ENCODE measurements around the gene CLDN15. TPM values are rescaled to one million over a fixed set of nuclear protein-coding genes. Genes with fewer than 3 reads are reported as not detected.
"Not testable (repeated sequence)": the region's sequence is repeated elsewhere in the genome, so short reads cannot be mapped to it uniquely, and the experiment has no call there.

Gene CLDN15
- polyA plus RNA-seq (2011; rRNA removed) (9.6 and 12.0 TPM in 2 replicates), polyA plus RNA-seq (2017; fragmentation: RNase III; extraction: RNeasy Plus Mini Kit Qiagen cat#74134 plus additional on column Dnase treatment) (11.2 to 14.4 TPM (median 12.9 TPM) in 3 replicates), polyA minus RNA-seq (2011; rRNA and poly(A)+ RNA removed) (11.3 and 11.9 TPM in 2 replicates)
- 15.9 and 21.6 TPM in 2 replicates for polyA plus RNA-seq (2012; cell fraction: cytosol; rRNA removed)
- 103 and 123 TPM in 2 replicates for polyA plus RNA-seq (2012; cell fraction: nucleus; rRNA removed)

GRCh38 chr7:101237206-101238067, at the start of gene CLDN15:
CLDN15 (minus strand) TSS chr7:101237802; CDS start chr7:101237581, 221 bp downstream.
- Histone ChIP-seq H3K9me3 (no peaks in the 10 kb centered on the region), H3K4me2 (no peak within 1 kb of the TSS), H3K27ac (no peak within 1 kb of the TSS), H3K4me1 (no peaks in the 10 kb centered on the region), H3K4me3 (no peak within 1 kb of the TSS)
- WGBS (ENCODE audit: missing lambda C conversion rate), result 88% methylated on average over 21 of the region's 31 CpGs
- ATAC-seq (no peak), FAIRE-seq (no peak), DNase-seq (ENCODE audit: low read depth in 1 of 2, low spot score in 1 of 2) (no peak)
- POLR2A ChIA-PET, result interaction anchor here (1.0 to 1.5 kb wide), 2 partner anchors 15 to 20 kb away, joined by 4 to 5 read pairs; partner anchors contain the start of gene ZNHIT1
- CTCF ChIA-PET, result interaction anchor here (1.0 to 3.8 kb wide), 6 partner anchors 10 to 94 kb away, joined by 3 to 16 read pairs (median 6); partner anchors contain the start of genes PLOD3 and ZNHIT1
- no peak for TF ChIP-seq CHD2 (IDR thresholded peaks at IDR 0.05; ENCODE audit: low read length, partially characterized antibody)

GRCh38 chr7:101287032-101287431, 49.4 kb upstream of the CLDN15 start:
- Histone ChIP-seq H3K4me3 (no peak overlapping the region), H3K27ac (no peak overlapping the region), H3K9me3 (no peaks in the 10 kb centered on the region), H3K4me2 (no peak overlapping the region), H3K4me1 (0 out of 3 replicates have a peak, but pooled peaks cover 2% of the 10 kb centered on the region)
- FAIRE-seq (no peak), DNase-seq (ENCODE audit: low read depth in 1 of 2, low spot score in 1 of 2) (no peak), ATAC-seq (no peak)
- CTCF ChIA-PET, result interaction anchor here (1.3 kb wide), 1 partner anchor 10 kb away, joined by 4 read pairs; no protein-coding TSS in a partner anchor
- POLR2A ChIA-PET, result no interaction called here
- TF ChIP-seq JUN (IDR thresholded peaks at IDR 0.05), result no peak
- TF ChIP-seq HOXB13 (CRISPR knock-in tag; IDR thresholded peaks at IDR 0.05; ENCODE audit: low read depth), result no peak
- TF ChIP-seq HES2 (IDR thresholded peaks at IDR 0.05), result no peak
- TF ChIP-seq NFE2L2 (conservative IDR thresholded peaks at IDR 0.05; ENCODE audit: low read length), result no peak
- no peak for TF ChIP-seq CHD2 (IDR thresholded peaks at IDR 0.05; ENCODE audit: low read length, partially characterized antibody)
- TF ChIP-seq JUNB (IDR thresholded peaks at IDR 0.05), result no peak
- TF ChIP-seq CBX8 (IDR thresholded peaks at IDR 0.05), result no peak
- TF ChIP-seq ELK1 (IDR thresholded peaks at IDR 0.05; ENCODE audit: low read depth, low read length), result no peak
- TF ChIP-seq MYC (IDR thresholded peaks at IDR 0.05; ENCODE audit: borderline replicate concordance, low read length), result no peak
- WGBS (ENCODE audit: missing lambda C conversion rate), result 46% methylated on average over 4 of the region's 6 CpGs

- H3K9me3 ChIP-seq; ATAC-seq; DNase-seq (ENCODE audit: low read depth in 1 of 2, low spot score in 1 of 2); H3K4me1 ChIP-seq; POLR2A ChIA-PET; FAIRE-seq; H3K4me2 ChIP-seq; H3K27ac ChIP-seq; H3K4me3 ChIP-seq: not testable (repeated sequence)
- 32% methylated on average over 3 of the region's 3 CpGs for WGBS (ENCODE audit: missing lambda C conversion rate)
- CTCF ChIA-PET, result interaction anchor here (0.7 to 1.2 kb wide), 4 partner anchors 30 to 142 kb away, joined by 3 to 5 read pairs (median 4); no protein-coding TSS in a partner anchor
Measured at GRCh38 chr7:101285880-101286279, 48.3 kb upstream of the CLDN15 start.

- TF ChIP-seq HOXA7 (CRISPR knock-in tag; IDR thresholded peaks at IDR 0.05) (no peak), RCOR1 (IDR thresholded peaks at IDR 0.05; ENCODE audit: low read depth, low read length) (no peak), ATOH8 (CRISPR knock-in tag; IDR thresholded peaks at IDR 0.05; ENCODE audit: low read depth) (no peak), HDAC2 (IDR thresholded peaks at IDR 0.05) (no peak), ELK1 (IDR thresholded peaks at IDR 0.05; ENCODE audit: low read depth, low read length) (no peak), FOXS1 (CRISPR knock-in tag; IDR thresholded peaks at IDR 0.05) (no peak)
- CTCF ChIA-PET, result interaction anchor here (1.2 kb wide), 1 partner anchor 30 kb away, joined by 3 read pairs; no protein-coding TSS in a partner anchor
- FAIRE-seq (no peak), ATAC-seq (no peak), DNase-seq (ENCODE audit: low read depth in 1 of 2, low spot score in 1 of 2) (no peak)
- 67% methylated on average over 9 of the region's 9 CpGs for WGBS (ENCODE audit: missing lambda C conversion rate)
- H3K4me3 ChIP-seq, result no peak overlapping the region
- no peaks in the 10 kb centered on the region for H3K9me3 ChIP-seq
- H3K27ac ChIP-seq, result no peak overlapping the region
- H3K4me1 ChIP-seq, result 0 out of 3 replicates have a peak, but pooled peaks cover 2% of the 10 kb centered on the region
- POLR2A ChIA-PET, result no interaction called here
- H3K4me2 ChIP-seq, result no peak overlapping the region
Measured at GRCh38 chr7:101285171-101285570, 47.6 kb upstream of the CLDN15 start.

- H3K4me1 ChIP-seq; H3K4me2 ChIP-seq; DNase-seq (ENCODE audit: low read depth in 1 of 2, low spot score in 1 of 2); H3K4me3 ChIP-seq; H3K27ac ChIP-seq; POLR2A ChIA-PET; ATAC-seq; FAIRE-seq; H3K9me3 ChIP-seq: not testable (repeated sequence)
- 63% methylated on average over 8 of the region's 8 CpGs for WGBS (ENCODE audit: missing lambda C conversion rate)
- CTCF ChIA-PET, result interaction anchor here (0.7 to 5.5 kb wide), 9 partner anchors 10 to 838 kb away, joined by 3 to 101 read pairs (median 5); partner anchors contain the start of gene FIS1
Measured at GRCh38 chr7:101280912-101281311, 43.3 kb upstream of the CLDN15 start.
